Parathyroid adenoma (tissue), 2 donors: ENCODE measurements around the gene FBH1.
A peak's percentile ranks its signal among the peaks of the same experiment; 100 is the strongest.

ENCODE experiments used
- H2AFZ ChIP-seq: fragments of 300-600 bp; sonication (generic); one replicate; pipeline ENCODE4 v1.7.0; 2017; ENCODE audit warnings: antibody characterized with exemption, mild to moderate bottlenecking
- H3K27ac ChIP-seq: fragments of 300-600 bp; sonication (generic); one replicate; pipeline ENCODE4 v1.7.0; 2017
- H3K27me3 ChIP-seq: fragments of 300-600 bp; sonication (generic); one replicate; pipeline ENCODE4 v1.7.0; 2017; ENCODE audit warnings: low read length; ENCODE audit not compliant: control insufficient read depth, insufficient read depth
- H3K36me3 ChIP-seq: fragments of 300-600 bp; sonication (generic); one replicate; pipeline ENCODE4 v1.7.0; 2017; ENCODE audit warnings: low read length; ENCODE audit not compliant: control insufficient read depth, insufficient read depth
- H3K4me1 ChIP-seq: fragments of 300-600 bp; sonication (generic); one replicate; pipeline ENCODE4 v1.7.0; 2017; ENCODE audit warnings: control low read depth
- H3K4me2 ChIP-seq: fragments of 300-600 bp; sonication (generic); one replicate; pipeline ENCODE4 v1.7.0; 2017; ENCODE audit warnings: low read length
- H3K4me3 ChIP-seq: fragments of 300-600 bp; sonication (generic); one replicate; pipeline ENCODE4 v1.7.0; 2017; ENCODE audit warnings: low read depth, low read length
- H3K79me2 ChIP-seq: fragments of 300-600 bp; sonication (generic); one replicate; pipeline ENCODE4 v1.7.0; 2017; ENCODE audit warnings: control low read depth
- H3K9ac ChIP-seq: fragments of 300-600 bp; sonication (generic); one replicate; pipeline ENCODE4 v1.7.0; 2017; ENCODE audit warnings: mild to moderate bottlenecking
- H3K9me3 ChIP-seq: fragments of 300-600 bp; sonication (generic); one replicate; pipeline ENCODE4 v1.7.0; 2017; ENCODE audit warnings: low read length; ENCODE audit not compliant: control insufficient read depth
- TF ChIP-seq, protein P1 (sequence below): fragments of 300-600 bp; sonication (generic); IDR thresholded peaks from one replicate; pipeline ENCODE4 v1.7.0; 2017; ENCODE audit warnings: antibody characterized with exemption, mild to moderate bottlenecking
- donor health status: primary hyperparathyroidism.

The FBH1 gene

DNA sequence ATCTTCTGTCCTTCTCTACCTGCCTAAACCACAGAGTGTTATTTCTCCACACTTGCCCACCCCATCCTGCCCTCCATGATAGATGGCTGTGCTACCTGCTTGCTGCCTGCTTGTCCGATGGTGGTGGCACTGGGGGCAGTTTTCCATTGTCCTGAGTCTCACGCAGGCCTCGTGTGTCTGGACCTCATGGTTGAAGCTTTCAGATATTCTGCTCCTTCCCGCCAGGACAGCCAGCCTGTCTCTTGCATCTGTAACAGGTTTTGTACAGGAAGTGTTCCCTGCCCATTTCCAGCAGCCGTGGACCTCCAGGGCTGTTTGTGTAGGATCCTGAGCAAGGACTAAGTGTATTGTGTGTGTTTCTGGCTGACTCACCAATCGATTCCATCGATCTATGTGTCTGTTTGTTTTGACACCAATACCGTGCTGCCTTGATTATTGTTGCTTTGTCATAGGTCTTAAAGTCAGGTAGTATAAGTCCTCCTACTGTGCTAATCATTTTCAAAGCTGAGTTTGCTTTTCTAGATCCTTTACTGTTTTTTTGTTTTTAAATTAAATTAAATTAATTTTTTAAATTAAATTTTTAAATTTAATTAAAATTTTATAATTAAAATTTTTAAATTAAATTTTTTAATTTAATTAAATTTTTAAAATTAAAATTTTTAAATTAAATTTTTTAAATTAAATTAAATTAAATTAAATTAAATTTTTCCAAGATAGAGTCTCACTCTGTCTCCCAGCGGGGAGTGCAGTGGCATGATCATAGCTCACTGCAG lies 78.8 kb downstream of the FBH1 start:
- Histone ChIP-seq H2AFZ (no peak overlapping the region), H3K4me3 (no peak overlapping the region), H3K4me2 (no peak overlapping the region), H3K27ac (no peak overlapping the region), H3K36me3 (no peaks in the 10 kb centered on the region), H3K79me2 (no peaks in the 10 kb centered on the region), H3K9me3 (no peaks in the 10 kb centered on the region), H3K4me1 (no peaks in the 10 kb centered on the region), H3K27me3 (no peaks in the 10 kb centered on the region), H3K9ac (no peak overlapping the region)
- TF ChIP-seq, protein P1, sequence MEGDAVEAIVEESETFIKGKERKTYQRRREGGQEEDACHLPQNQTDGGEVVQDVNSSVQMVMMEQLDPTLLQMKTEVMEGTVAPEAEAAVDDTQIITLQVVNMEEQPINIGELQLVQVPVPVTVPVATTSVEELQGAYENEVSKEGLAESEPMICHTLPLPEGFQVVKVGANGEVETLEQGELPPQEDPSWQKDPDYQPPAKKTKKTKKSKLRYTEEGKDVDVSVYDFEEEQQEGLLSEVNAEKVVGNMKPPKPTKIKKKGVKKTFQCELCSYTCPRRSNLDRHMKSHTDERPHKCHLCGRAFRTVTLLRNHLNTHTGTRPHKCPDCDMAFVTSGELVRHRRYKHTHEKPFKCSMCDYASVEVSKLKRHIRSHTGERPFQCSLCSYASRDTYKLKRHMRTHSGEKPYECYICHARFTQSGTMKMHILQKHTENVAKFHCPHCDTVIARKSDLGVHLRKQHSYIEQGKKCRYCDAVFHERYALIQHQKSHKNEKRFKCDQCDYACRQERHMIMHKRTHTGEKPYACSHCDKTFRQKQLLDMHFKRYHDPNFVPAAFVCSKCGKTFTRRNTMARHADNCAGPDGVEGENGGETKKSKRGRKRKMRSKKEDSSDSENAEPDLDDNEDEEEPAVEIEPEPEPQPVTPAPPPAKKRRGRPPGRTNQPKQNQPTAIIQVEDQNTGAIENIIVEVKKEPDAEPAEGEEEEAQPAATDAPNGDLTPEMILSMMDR = no peak

DNA sequence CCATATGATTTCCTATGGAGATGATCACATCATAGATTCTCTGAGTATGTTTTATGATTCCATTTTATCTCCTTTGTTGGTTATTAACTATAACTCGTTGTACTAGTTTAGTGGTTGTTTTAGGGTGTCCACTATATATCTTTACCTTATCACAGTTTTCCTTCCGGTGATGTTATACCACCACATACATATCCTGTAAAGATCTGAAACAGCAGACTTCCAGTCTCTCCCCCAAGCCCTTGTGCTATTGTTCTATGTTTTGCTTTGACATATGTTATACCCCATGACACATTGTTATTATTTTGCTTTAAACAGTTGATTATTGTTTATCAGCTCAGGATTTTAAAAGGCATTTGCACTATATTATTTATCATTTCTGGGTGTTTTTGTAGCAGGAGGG lies 80.0 kb downstream of the FBH1 start:
- Histone ChIP-seq H3K9ac (no peak overlapping the region), H3K36me3 (no peaks in the 10 kb centered on the region), H3K79me2 (no peaks in the 10 kb centered on the region), H3K9me3 (no peaks in the 10 kb centered on the region), H3K27me3 (no peaks in the 10 kb centered on the region), H2AFZ (no peak overlapping the region), H3K4me1 (no peaks in the 10 kb centered on the region), H3K27ac (no peak overlapping the region), H3K4me2 (no peak overlapping the region), H3K4me3 (no peak overlapping the region)
- TF ChIP-seq, protein P1 = no peak

DNA sequence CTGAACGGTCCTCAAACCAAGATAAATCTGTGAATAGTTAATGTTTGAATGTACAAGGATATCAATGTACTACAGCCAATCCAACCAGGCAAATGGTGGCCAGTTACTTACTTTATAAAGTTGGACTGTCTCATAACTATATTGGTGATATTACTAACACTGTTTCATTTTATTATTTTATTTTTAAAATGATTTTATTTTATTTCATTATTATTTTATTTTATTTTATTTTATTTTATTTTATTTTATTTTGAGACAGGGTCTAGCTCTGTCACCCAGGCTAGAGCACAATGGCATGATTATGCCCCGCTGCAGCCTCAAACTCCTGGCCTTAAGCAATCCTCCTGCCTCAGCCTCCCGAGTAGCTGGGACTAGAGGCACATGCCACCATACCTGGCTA lies 80.5 kb downstream of the FBH1 start:
- Histone ChIP-seq H3K27ac (no peak overlapping the region), H3K4me2 (no peak overlapping the region)

DNA sequence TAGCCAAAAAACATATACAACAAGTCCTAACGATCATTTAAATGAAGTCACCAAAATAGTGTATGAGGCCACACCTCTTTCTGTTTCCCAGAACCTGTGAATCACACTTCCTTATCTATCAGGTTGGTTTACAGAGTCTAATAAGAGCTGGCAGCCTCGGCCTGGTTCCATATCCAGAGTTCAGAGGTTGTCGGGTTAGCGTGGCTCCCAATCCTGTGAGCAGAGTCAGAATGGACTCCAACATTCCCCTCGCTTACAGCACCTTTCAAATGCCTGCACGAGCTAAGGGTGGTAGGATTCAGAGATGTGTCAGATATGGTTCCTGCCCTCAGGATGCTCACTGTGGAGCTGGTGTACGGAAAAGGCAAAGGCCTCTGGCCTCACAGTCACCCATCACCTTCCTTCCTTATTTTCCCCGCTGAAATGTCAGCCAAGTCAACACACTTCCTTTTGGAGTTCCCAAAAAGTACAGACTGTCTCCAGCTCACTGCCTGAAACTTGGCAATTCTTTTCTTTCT lies 81.3 kb downstream of the FBH1 start:
- H3K27ac ChIP-seq = peak overlapping the region; percentile 13
- no peak overlapping the region for H3K4me2 ChIP-seq
- H2AFZ ChIP-seq = no peak overlapping the region
- H3K4me3 ChIP-seq = no peak overlapping the region
- H3K27me3 ChIP-seq = no peaks in the 10 kb centered on the region
- no peaks in the 10 kb centered on the region for H3K9me3 ChIP-seq
- TF ChIP-seq, protein P1 = no peak
- H3K79me2 ChIP-seq = no peaks in the 10 kb centered on the region
- no peaks in the 10 kb centered on the region for H3K4me1 ChIP-seq
- H3K36me3 ChIP-seq = no peaks in the 10 kb centered on the region
- no peak overlapping the region for H3K9ac ChIP-seq

More for the DNA sequence above, 80.5 kb downstream of the FBH1 start:
- Histone ChIP-seq H3K79me2 (no peaks in the 10 kb centered on the region), H3K9me3 (no peaks in the 10 kb centered on the region), H3K36me3 (no peaks in the 10 kb centered on the region), H3K4me3 (no peak overlapping the region), H3K9ac (no peak overlapping the region), H3K27me3 (no peaks in the 10 kb centered on the region), H2AFZ (no peak overlapping the region), H3K4me1 (no peaks in the 10 kb centered on the region)
- TF ChIP-seq, protein P1 = no peak

DNA sequence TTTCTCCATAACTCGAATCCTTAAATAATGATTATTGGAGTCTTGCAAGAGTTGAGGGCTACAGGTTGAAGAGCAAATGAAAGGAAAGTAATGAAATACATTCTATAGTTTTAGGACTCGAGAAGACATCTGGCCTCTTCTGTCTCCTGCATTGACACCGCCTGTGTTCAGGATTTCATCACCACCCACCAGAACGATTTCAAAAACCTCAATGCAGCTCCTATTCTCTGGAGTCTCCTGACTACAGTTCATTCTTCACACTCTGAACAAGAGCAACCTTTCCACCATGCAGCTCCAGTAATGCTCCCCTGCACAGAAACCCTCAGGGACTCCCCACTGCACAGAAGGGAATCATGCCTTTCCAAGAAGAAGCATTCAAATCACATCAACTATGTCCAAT lies 81.8 kb downstream of the FBH1 start:
- TF ChIP-seq, protein P1 = no peak
- H3K27ac ChIP-seq = no peak overlapping the region
- no peaks in the 10 kb centered on the region for H3K9me3 ChIP-seq
- H3K9ac ChIP-seq = no peak overlapping the region
- no peaks in the 10 kb centered on the region for H3K27me3 ChIP-seq
- no peaks in the 10 kb centered on the region for H3K4me1 ChIP-seq
- no peak overlapping the region for H2AFZ ChIP-seq
- no peaks in the 10 kb centered on the region for H3K79me2 ChIP-seq
- H3K36me3 ChIP-seq = no peaks in the 10 kb centered on the region
- no peak overlapping the region for H3K4me2 ChIP-seq
- no peak overlapping the region for H3K4me3 ChIP-seq
